ENCODE data around the gene KDM4C.
"Not testable (repeated sequence)": the region's sequence is repeated elsewhere in the genome, so short reads cannot be mapped to it uniquely, and the experiment has no call there.

KDM4C gene

GRCh38 chr9:6793203-6793602 is 35.4 kb downstream of the KDM4C start:
- Histone ChIP-seq H3K9me3 (ENCODE audit: control insufficient read depth, low read length) (no peaks in the 10 kb centered on the region), H3K79me2 (peaks cover 4% of the 10 kb centered on the region), H3K4me1 (no peaks in the 10 kb centered on the region), H3K27me3 (ENCODE audit: control insufficient read depth, insufficient read depth, low read length) (no peaks in the 10 kb centered on the region), H3K9ac (no peak overlapping the region), H3K4me3 (ENCODE audit: low read depth, low read length) (no peak overlapping the region), H3K4me2 (ENCODE audit: low read length) (no peak overlapping the region), H3K36me3 (ENCODE audit: control insufficient read depth, insufficient read depth, low read length) (no peaks in the 10 kb centered on the region), H3K27ac (no peak overlapping the region), H2AFZ (no peak overlapping the region)
- TF ChIP-seq, protein P1, sequence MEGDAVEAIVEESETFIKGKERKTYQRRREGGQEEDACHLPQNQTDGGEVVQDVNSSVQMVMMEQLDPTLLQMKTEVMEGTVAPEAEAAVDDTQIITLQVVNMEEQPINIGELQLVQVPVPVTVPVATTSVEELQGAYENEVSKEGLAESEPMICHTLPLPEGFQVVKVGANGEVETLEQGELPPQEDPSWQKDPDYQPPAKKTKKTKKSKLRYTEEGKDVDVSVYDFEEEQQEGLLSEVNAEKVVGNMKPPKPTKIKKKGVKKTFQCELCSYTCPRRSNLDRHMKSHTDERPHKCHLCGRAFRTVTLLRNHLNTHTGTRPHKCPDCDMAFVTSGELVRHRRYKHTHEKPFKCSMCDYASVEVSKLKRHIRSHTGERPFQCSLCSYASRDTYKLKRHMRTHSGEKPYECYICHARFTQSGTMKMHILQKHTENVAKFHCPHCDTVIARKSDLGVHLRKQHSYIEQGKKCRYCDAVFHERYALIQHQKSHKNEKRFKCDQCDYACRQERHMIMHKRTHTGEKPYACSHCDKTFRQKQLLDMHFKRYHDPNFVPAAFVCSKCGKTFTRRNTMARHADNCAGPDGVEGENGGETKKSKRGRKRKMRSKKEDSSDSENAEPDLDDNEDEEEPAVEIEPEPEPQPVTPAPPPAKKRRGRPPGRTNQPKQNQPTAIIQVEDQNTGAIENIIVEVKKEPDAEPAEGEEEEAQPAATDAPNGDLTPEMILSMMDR (IDR thresholded peaks at IDR 0.05): no peak

GRCh38 chr9:6794936-6795335 is 37.2 kb downstream of the KDM4C start:
- H3K79me2 ChIP-seq: peaks cover 4% of the 10 kb centered on the region
- H3K4me3 ChIP-seq (ENCODE audit: low read depth, low read length): no peak overlapping the region
- H3K27me3 ChIP-seq (ENCODE audit: control insufficient read depth, insufficient read depth, low read length): no peaks in the 10 kb centered on the region
- no peaks in the 10 kb centered on the region for H3K36me3 ChIP-seq (ENCODE audit: control insufficient read depth, insufficient read depth, low read length)
- H3K27ac ChIP-seq: no peak overlapping the region
- H3K9ac ChIP-seq: no peak overlapping the region
- H2AFZ ChIP-seq: no peak overlapping the region
- no peak overlapping the region for H3K4me2 ChIP-seq (ENCODE audit: low read length)
- TF ChIP-seq, protein P1 (IDR thresholded peaks at IDR 0.05): no peak
- H3K9me3 ChIP-seq (ENCODE audit: control insufficient read depth, low read length): no peaks in the 10 kb centered on the region
- H3K4me1 ChIP-seq: no peaks in the 10 kb centered on the region

GRCh38 chr9:6802926-6803325 is 45.2 kb downstream of the KDM4C start:
- Histone ChIP-seq H3K9me3 (ENCODE audit: control insufficient read depth, low read length) (no peaks in the 10 kb centered on the region), H3K27me3 (ENCODE audit: control insufficient read depth, insufficient read depth, low read length) (no peaks in the 10 kb centered on the region), H2AFZ (no peak overlapping the region), H3K36me3 (ENCODE audit: control insufficient read depth, insufficient read depth, low read length) (no peaks in the 10 kb centered on the region), H3K4me1 (no peaks in the 10 kb centered on the region), H3K27ac (no peak overlapping the region), H3K79me2 (peaks cover 2% of the 10 kb centered on the region), H3K9ac (no peak overlapping the region), H3K4me2 (ENCODE audit: low read length) (no peak overlapping the region), H3K4me3 (ENCODE audit: low read depth, low read length) (no peak overlapping the region)
- TF ChIP-seq, protein P1 (IDR thresholded peaks at IDR 0.05): no peak

GRCh38 chr9:6805532-6805931 is 47.8 kb downstream of the KDM4C start:
- Histone ChIP-seq H3K4me3 (ENCODE audit: low read depth, low read length) (no peak overlapping the region), H3K27me3 (ENCODE audit: control insufficient read depth, insufficient read depth, low read length) (no peaks in the 10 kb centered on the region), H3K4me2 (ENCODE audit: low read length) (no peak overlapping the region), H2AFZ (no peak overlapping the region), H3K79me2 (no peaks in the 10 kb centered on the region), H3K27ac (no peak overlapping the region), H3K9ac (no peak overlapping the region), H3K9me3 (ENCODE audit: control insufficient read depth, low read length) (no peaks in the 10 kb centered on the region), H3K36me3 (ENCODE audit: control insufficient read depth, insufficient read depth, low read length) (no peaks in the 10 kb centered on the region), H3K4me1 (no peaks in the 10 kb centered on the region)
- TF ChIP-seq, protein P1 (IDR thresholded peaks at IDR 0.05): no peak

DNA sequence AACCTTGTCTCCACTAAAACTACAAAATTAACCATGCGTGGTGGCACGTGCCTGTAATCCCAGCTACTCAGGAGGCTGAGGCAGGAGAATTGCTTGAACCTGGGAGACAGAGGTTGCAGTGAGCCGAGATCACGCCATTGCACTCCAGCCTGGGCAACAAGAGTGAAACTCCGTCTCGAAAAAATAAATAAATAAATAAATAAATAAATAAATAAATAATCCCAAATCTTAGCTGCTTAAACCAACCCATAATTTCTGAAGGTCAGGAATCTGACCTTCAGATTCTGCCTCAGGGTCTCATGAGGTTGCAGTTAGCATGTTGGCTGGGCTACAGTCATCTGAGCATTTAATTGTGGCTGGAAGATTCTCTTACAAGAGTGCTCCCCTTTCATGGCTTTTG is 48.5 kb downstream of the KDM4C start:
- not testable (repeated sequence) for H3K9ac ChIP-seq; H3K4me2 ChIP-seq (ENCODE audit: low read length); H3K4me1 ChIP-seq; H3K27me3 ChIP-seq (ENCODE audit: control insufficient read depth, insufficient read depth, low read length); H2AFZ ChIP-seq; H3K9me3 ChIP-seq (ENCODE audit: control insufficient read depth, low read length); H3K79me2 ChIP-seq; H3K36me3 ChIP-seq (ENCODE audit: control insufficient read depth, insufficient read depth, low read length); H3K4me3 ChIP-seq (ENCODE audit: low read depth, low read length); H3K27ac ChIP-seq

DNA sequence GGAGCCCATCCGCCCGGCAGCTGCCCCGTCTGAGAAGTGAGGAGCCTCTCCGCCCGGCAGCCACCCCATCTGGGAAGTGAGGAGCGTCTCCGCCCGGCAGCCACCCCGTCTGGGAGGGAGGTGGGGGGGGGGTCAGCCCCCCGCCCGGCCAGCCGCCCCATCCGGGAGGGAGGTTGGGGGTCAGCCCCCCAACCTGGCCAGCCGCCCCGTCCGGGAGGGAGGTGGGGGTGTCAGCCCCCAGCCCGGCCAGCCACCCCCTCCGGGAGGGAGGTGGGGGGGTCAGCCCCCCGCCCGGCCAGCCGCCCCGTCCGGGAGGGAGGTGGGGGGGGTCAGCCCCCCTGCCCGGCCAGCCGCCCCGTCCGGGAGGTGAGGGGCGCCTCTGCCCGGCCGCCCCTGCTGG is 49.9 kb downstream of the KDM4C start:
- not testable (repeated sequence) for H3K79me2 ChIP-seq; H3K27me3 ChIP-seq (ENCODE audit: control insufficient read depth, insufficient read depth, low read length); H3K4me1 ChIP-seq; H3K36me3 ChIP-seq (ENCODE audit: control insufficient read depth, insufficient read depth, low read length); H3K4me3 ChIP-seq (ENCODE audit: low read depth, low read length); H3K4me2 ChIP-seq (ENCODE audit: low read length); H3K27ac ChIP-seq; H3K9me3 ChIP-seq (ENCODE audit: control insufficient read depth, low read length); H2AFZ ChIP-seq; H3K9ac ChIP-seq

Data from parathyroid adenoma (tissue), 2 donors.